SK-N-SH treated with all-trans-retinoic acid at 6 μM for 48 hours (cell line): ENCODE data around the gene GUK1.

Experiments
- ATAC-seq: fragments of 200-7000 bp; cut with Tn5 transposase; 3 replicates; pipeline ENCODE4 v1.9.1; 2020; ENCODE audit warnings: mild to moderate bottlenecking, moderate library complexity
- ARNTL ChIP-seq: fragments of 450-650 bp; formaldehyde crosslinking; IDR thresholded peaks from 2 replicates; pipeline ENCODE4 v1.5.0; 2020; ENCODE audit warnings: low read depth, mild to moderate bottlenecking, moderate library complexity, borderline replicate concordance
- CSDC2 ChIP-seq: fragments of 250-450 bp; sonication (Bioruptor Pico); IDR thresholded peaks from 2 replicates; pipeline ENCODE4 v1.5.0; 2020; ENCODE audit warnings: mild to moderate bottlenecking, moderate library complexity
- CSRNP3 ChIP-seq: fragments of 250-450 bp; sonication (Bioruptor Pico); IDR thresholded peaks from 2 replicates; pipeline ENCODE4 v1.5.1; 2021; ENCODE audit warnings: mild to moderate bottlenecking, moderate library complexity
- ESRRG ChIP-seq: fragments of 250-450 bp; sonication (Bioruptor Pico); IDR thresholded peaks from 2 replicates; pipeline ENCODE4 v1.6.1; 2021; ENCODE audit warnings: mild to moderate bottlenecking
- GLIS3 ChIP-seq: fragments of 250-450 bp; sonication (Bioruptor Pico); IDR thresholded peaks from 2 replicates; pipeline ENCODE4 v1.5.0; 2020; ENCODE audit warnings: mild to moderate bottlenecking, moderate library complexity
- ISL1 ChIP-seq: fragments of 250-450 bp; sonication (Bioruptor Pico); IDR thresholded peaks from 2 replicates; pipeline ENCODE4 v2.1.2; 2022; ENCODE audit warnings: mild to moderate bottlenecking, moderate library complexity
- OSR1 ChIP-seq: fragments of 250-450 bp; sonication (Bioruptor Pico); IDR thresholded peaks from 2 replicates; pipeline ENCODE4 v1.8.0; 2022; ENCODE audit warnings: moderate library complexity, mild to moderate bottlenecking, inconsistent platforms
- POU6F1 ChIP-seq: fragments of 250-450 bp; sonication (Bioruptor Pico); IDR thresholded peaks from 2 replicates; pipeline ENCODE4 v1.8.0; 2021; ENCODE audit warnings: low read depth, mild to moderate bottlenecking, moderate library complexity, borderline replicate concordance
- PPARA ChIP-seq: fragments of 250-450 bp; sonication (Bioruptor Pico); IDR thresholded peaks from 2 replicates; pipeline ENCODE4 v1.5.0; 2020; ENCODE audit warnings: mild to moderate bottlenecking, borderline replicate concordance
- RARB ChIP-seq: fragments of 250-450 bp; sonication (Bioruptor Pico); IDR thresholded peaks from 2 replicates; pipeline ENCODE4 v1.8.0; 2021; ENCODE audit warnings: mild to moderate bottlenecking, moderate library complexity
- SNAI2 ChIP-seq: fragments of 250-450 bp; sonication (Bioruptor Pico); IDR thresholded peaks from 2 replicates; pipeline ENCODE4 v1.5.0; 2020; ENCODE audit warnings: mild to moderate bottlenecking, moderate library complexity
- TCF4 ChIP-seq: fragments of 250-450 bp; sonication (Bioruptor Pico); IDR thresholded peaks from 2 replicates; pipeline ENCODE4 v1.8.0; 2021; ENCODE audit warnings: mild to moderate bottlenecking, moderate library complexity, borderline replicate concordance
- TOX ChIP-seq: fragments of 250-450 bp; sonication (Bioruptor Pico); IDR thresholded peaks from 2 replicates; pipeline ENCODE4 v1.8.0; 2021; ENCODE audit warnings: mild to moderate bottlenecking, moderate library complexity, borderline replicate concordance
- ZC3H10 ChIP-seq: fragments of 250-450 bp; sonication (Bioruptor Pico); IDR thresholded peaks from 2 replicates; pipeline ENCODE4 v1.5.1; 2021; ENCODE audit warnings: mild to moderate bottlenecking, moderate library complexity
- ZFP3 ChIP-seq: fragments of 250-450 bp; sonication (Bioruptor Pico); IDR thresholded peaks from 2 replicates; pipeline ENCODE4 v1.5.0; 2020; ENCODE audit warnings: mild to moderate bottlenecking, moderate library complexity
- ZFP30 ChIP-seq: fragments of 450-650 bp; formaldehyde crosslinking; IDR thresholded peaks from 2 replicates; pipeline ENCODE4 v1.5.0; 2022; ENCODE audit warnings: mild to moderate bottlenecking, moderate library complexity
- ZNF565 ChIP-seq: fragments of 450-650 bp; formaldehyde crosslinking; conservative IDR thresholded peaks from 2 replicates; pipeline ENCODE4 v1.5.0; 2020; ENCODE audit warnings: low read depth, mild to moderate bottlenecking, moderate library complexity
- ZNF70 ChIP-seq: fragments of 450-650 bp; formaldehyde crosslinking; IDR thresholded peaks from 2 replicates; pipeline ENCODE4 v1.5.0; 2020; ENCODE audit warnings: mild to moderate bottlenecking, moderate library complexity
- ZNF8 ChIP-seq: fragments of 450-650 bp; formaldehyde crosslinking; IDR thresholded peaks from 2 replicates; pipeline ENCODE4 v1.5.0; 2020; ENCODE audit warnings: mild to moderate bottlenecking, moderate library complexity
- TF ChIP-seq, protein P1 (sequence below): fragments of 250-450 bp; sonication (Bioruptor Pico); IDR thresholded peaks from 2 replicates; pipeline ENCODE4 v1.5.1; 2020; ENCODE audit warnings: low read depth, mild to moderate bottlenecking, moderate library complexity

The GUK1 gene

GRCh38 chr1:228144993-228145343 is 4.9 kb downstream of the GUK1 start:
- no peak for ATAC-seq
- TF ChIP-seq SNAI2 (CRISPR knock-in tag) (no peak), OSR1 (CRISPR knock-in tag) (no peak), TCF4 (CRISPR knock-in tag) (no peak), ESRRG (no peak), CSRNP3 (CRISPR knock-in tag) (no peak), ZFP30 (CRISPR knock-in tag) (no peak), PPARA (no peak), ZNF565 (CRISPR knock-in tag) (no peak)

DNA sequence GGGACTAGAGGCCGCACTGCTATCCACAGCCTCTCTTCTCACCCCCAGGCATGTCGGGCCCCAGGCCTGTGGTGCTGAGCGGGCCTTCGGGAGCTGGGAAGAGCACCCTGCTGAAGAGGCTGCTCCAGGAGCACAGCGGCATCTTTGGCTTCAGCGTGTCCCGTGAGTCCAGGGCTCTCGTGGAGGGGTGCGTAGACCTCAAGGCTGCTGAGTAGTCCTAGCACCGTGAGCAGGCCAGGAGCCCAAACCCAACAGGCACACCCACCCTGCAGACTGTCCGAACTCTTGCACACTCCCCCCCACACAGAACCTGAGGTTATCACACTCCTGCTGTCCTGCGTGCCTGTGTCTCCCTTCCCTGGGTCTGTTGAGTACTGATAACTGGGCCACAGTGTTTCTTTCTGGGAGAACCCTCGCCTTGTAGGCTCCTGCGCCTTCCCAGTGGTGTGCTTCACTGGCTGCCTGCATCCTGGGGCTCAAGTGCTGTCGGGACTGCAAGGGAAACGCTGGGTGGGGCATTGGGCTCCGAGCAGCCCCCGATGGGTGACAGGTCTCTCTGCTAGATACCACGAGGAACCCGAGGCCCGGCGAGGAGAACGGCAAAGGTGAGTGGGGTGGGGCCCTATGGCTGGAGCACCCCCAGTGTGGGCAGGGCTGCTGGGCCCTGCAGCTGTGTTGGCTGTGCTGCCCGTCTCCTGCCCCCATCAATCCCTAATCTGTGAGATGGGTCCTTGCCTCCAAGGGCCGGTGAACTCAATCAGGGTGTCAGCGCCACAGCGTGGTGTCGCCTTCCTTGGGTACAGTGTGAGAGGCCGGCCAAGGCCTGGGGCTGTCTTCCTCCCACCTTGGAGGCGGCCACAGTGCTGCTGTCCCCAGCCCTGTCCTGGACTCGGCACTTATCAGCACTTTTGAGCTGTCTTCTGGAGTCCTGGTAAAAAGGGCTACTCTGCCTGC is 5.7 kb downstream of the GUK1 start:
- TF ChIP-seq OSR1 (CRISPR knock-in tag): no peak
- TF ChIP-seq SNAI2 (CRISPR knock-in tag): no peak
- ATAC-seq: no peak

GRCh38 chr1:228146417-228147150 is 6.5 kb downstream of the GUK1 start:
- TF ChIP-seq TOX (CRISPR knock-in tag) (no peak), RARB (CRISPR knock-in tag) (no peak), CSDC2 (no peak), ZNF8 (CRISPR knock-in tag) (no peak), ISL1 (CRISPR knock-in tag) (no peak)
- no peak for ATAC-seq

DNA sequence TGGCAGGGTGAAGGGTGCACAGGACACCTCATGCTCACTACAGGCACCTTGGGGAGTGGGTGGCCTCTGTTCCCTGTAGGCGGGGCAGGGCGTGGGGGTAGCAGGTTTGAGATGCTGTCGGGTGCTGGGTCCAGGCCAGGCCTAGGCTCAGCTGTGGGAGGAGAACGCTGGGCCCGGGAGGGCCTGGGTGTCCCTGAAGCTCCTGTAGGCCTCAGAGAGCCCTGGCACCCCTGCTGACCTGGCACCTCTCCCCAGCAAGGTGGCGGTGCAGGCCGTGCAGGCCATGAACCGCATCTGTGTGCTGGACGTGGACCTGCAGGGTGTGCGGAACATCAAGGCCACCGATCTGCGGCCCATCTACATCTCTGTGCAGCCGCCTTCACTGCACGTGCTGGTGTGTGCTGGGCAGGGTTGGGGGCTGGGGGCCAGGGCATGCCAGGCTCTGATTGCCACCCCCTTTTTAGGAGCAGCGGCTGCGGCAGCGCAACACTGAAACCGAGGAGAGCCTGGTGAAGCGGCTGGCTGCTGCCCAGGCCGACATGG is 7.1 kb downstream of the GUK1 start:
- ATAC-seq: no peak
- TF ChIP-seq ZNF565 (CRISPR knock-in tag) (no peak), CSDC2 (no peak), PPARA (no peak), ZC3H10 (CRISPR knock-in tag) (no peak)
- TF ChIP-seq, all 23 proteins: peak for 0

DNA sequence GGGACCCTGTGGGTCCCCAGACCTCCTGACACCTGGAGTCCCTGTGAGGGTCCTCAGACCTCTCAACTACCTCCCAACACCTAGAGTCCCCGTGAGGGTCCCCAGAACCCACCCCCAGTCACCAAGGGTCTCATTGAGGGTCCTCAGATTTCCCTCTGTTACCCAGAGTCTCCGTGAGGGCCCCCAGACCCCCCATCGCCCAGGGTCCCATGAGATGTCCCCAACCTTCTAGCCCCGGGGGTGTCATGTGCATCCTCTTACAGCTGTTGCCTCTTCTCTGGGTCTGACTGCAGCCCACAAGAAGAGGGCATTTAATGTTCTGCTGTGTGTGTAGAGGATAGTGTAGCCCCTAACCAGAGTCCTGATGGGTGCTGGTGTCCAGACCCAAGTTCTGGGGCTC is 7.7 kb downstream of the GUK1 start:
- no peak for ATAC-seq
- TF ChIP-seq POU6F1 (CRISPR knock-in tag) (no peak), GLIS3 (no peak), TOX (CRISPR knock-in tag) (no peak), ESRRG (no peak), ZNF70 (CRISPR knock-in tag) (no peak), ISL1 (CRISPR knock-in tag) (no peak), ZNF565 (CRISPR knock-in tag) (no peak), RARB (CRISPR knock-in tag) (no peak), ZNF8 (CRISPR knock-in tag) (no peak), OSR1 (CRISPR knock-in tag) (no peak), PPARA (no peak), ZFP3 (CRISPR knock-in tag) (no peak), ARNTL (CRISPR knock-in tag) (no peak), SNAI2 (CRISPR knock-in tag) (no peak), CSDC2 (no peak), ZFP30 (CRISPR knock-in tag) (no peak), ZC3H10 (CRISPR knock-in tag) (no peak)
- TF ChIP-seq, protein P1, sequence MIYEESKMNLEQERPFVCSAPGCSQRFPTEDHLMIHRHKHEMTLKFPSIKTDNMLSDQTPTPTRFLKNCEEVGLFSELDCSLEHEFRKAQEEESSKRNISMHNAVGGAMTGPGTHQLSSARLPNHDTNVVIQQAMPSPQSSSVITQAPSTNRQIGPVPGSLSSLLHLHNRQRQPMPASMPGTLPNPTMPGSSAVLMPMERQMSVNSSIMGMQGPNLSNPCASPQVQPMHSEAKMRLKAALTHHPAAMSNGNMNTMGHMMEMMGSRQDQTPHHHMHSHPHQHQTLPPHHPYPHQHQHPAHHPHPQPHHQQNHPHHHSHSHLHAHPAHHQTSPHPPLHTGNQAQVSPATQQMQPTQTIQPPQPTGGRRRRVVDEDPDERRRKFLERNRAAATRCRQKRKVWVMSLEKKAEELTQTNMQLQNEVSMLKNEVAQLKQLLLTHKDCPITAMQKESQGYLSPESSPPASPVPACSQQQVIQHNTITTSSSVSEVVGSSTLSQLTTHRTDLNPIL (CRISPR knock-in tag): no peak
